Chondrocyte (in vitro differentiated cells): ENCODE results near the gene SGO2. TPM values are rescaled to one million over a fixed set of nuclear protein-coding genes. Genes with fewer than 3 reads are reported as not detected.

ENCODE experiments used
- DNase-seq: peaks from one replicate; pipeline ENCODE4 v3.0.0; 2021; ENCODE audit warnings: mixed read lengths, low spot score
- H3K27ac Mint-ChIP-seq: one replicate; pipeline ENCODE4 v1.8.0; 2021; ENCODE audit warnings: mild to moderate bottlenecking, moderate library complexity, mixed read lengths; ENCODE audit not compliant: unreplicated experiment
- H3K27me3 Mint-ChIP-seq: 2 replicates; pipeline ENCODE4 v1.8.0; 2021; ENCODE audit warnings: low read depth, mixed read lengths
- H3K36me3 Mint-ChIP-seq: 2 replicates; pipeline ENCODE4 v1.8.0; 2021; ENCODE audit warnings: low read depth, mixed read lengths
- H3K4me1 Mint-ChIP-seq: 2 replicates; pipeline ENCODE4 v1.8.0; 2021; ENCODE audit warnings: low read depth, mild to moderate bottlenecking, mixed read lengths
- H3K4me3 Mint-ChIP-seq: one replicate; pipeline ENCODE4 v1.8.0; 2021; ENCODE audit warnings: mild to moderate bottlenecking, moderate library complexity, mixed read lengths; ENCODE audit not compliant: unreplicated experiment
- H3K9me3 Mint-ChIP-seq: 2 replicates; pipeline ENCODE4 v1.8.0; 2021; ENCODE audit warnings: low read depth, mixed read lengths
- total RNA-seq: library from RNA; stranded (reverse); gene quantifications from 3 replicates; pipeline ENCODE4 v1.2.1, GENCODE V29; 2021
- TF ChIP-seq, protein P1 (sequence below): fragments of 200-600 bp; sonication (generic); IDR thresholded peaks from 2 replicates; pipeline ENCODE4 v1.5.0; 2021; ENCODE audit warnings: antibody characterized with exemption, mild to moderate bottlenecking, moderate library complexity

The SGO2 gene
- total RNA-seq, 1 donor from 2014 or later, result 5.7 TPM

DNA sequence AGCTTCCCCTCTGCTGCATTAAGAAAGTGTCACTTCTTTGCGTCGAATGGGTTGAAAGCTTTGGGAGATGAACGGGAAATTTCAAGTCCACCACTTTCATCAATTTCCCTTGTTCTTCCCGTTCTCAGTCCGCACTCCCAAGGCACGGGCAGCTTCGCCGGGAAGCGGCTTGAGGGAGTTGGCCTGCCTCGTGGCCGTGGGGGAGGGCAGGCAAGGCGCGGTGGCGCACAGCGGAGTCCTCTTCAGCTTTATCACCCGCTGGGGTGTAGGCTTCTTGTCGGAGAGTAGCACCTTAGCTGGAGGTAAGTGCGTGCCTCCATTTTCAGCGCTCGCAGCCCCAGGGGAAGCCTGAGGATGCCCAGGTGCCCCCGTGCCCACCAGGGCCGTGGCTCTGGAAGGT lies 36.0 kb upstream of the SGO2 start:
- Mint-ChIP-seq H3K9me3 (peaks cover 6% of the 10 kb centered on the region), H3K4me1 (peaks cover 44% of the 10 kb centered on the region), H3K4me3 (no peak overlapping the region), H3K36me3 (peaks cover 15% of the 10 kb centered on the region), H3K27ac (no peak overlapping the region), H3K27me3 (no peaks in the 10 kb centered on the region)
- TF ChIP-seq, protein P1, sequence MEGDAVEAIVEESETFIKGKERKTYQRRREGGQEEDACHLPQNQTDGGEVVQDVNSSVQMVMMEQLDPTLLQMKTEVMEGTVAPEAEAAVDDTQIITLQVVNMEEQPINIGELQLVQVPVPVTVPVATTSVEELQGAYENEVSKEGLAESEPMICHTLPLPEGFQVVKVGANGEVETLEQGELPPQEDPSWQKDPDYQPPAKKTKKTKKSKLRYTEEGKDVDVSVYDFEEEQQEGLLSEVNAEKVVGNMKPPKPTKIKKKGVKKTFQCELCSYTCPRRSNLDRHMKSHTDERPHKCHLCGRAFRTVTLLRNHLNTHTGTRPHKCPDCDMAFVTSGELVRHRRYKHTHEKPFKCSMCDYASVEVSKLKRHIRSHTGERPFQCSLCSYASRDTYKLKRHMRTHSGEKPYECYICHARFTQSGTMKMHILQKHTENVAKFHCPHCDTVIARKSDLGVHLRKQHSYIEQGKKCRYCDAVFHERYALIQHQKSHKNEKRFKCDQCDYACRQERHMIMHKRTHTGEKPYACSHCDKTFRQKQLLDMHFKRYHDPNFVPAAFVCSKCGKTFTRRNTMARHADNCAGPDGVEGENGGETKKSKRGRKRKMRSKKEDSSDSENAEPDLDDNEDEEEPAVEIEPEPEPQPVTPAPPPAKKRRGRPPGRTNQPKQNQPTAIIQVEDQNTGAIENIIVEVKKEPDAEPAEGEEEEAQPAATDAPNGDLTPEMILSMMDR, result no peak
- no peak for DNase-seq

DNA sequence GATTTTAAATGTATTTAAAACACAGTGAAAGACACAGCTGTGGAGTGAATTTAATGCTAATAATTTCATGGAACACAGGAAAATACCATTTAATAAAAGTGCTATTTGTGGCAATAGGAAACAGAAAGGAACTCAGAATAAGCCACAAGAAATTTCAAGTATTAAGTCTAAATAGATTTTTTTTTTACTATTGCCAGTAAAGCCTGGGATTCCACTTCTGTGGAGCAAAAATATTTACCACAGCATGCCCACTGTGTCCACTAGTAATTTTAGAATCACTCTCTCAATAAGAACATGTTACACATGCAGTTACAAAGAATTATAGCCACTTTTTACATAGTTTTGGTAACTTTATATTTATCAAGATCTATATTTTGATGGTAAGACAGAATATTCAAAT lies 33.4 kb upstream of the SGO2 start:
- Mint-ChIP-seq H3K4me3 (no peak overlapping the region), H3K27me3 (no peaks in the 10 kb centered on the region), H3K4me1 (peaks cover 25% of the 10 kb centered on the region), H3K36me3 (peaks cover 20% of the 10 kb centered on the region), H3K27ac (peak overlapping the region; percentile 54), H3K9me3 (peaks cover 6% of the 10 kb centered on the region)
- DNase-seq, result no peak
- TF ChIP-seq, protein P1, result no peak

DNA sequence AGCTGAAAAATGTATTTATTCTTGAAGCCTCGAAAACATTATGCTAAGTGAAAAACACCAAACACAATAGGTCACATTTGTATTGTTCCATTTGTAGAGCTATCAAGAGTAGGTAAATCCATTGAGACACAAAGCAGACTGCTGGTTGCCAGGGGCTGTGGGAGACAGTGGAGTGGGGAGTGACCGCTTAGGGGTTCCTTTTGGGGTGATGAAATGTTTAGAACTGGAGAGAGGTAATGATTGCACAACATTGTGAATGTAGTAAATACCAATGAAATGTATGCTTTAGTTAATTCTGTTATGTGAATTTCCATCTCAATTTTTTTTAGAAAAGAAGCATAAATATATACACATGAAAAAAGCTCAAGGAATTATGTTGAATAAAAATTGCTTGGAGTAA lies 32.0 kb upstream of the SGO2 start:
- Mint-ChIP-seq H3K9me3 (peaks cover 6% of the 10 kb centered on the region), H3K27me3 (no peaks in the 10 kb centered on the region), H3K36me3 (peaks cover 21% of the 10 kb centered on the region), H3K27ac (no peak overlapping the region), H3K4me3 (no peak overlapping the region), H3K4me1 (peaks cover 19% of the 10 kb centered on the region)
- TF ChIP-seq, protein P1, result no peak
- no peak for DNase-seq

DNA sequence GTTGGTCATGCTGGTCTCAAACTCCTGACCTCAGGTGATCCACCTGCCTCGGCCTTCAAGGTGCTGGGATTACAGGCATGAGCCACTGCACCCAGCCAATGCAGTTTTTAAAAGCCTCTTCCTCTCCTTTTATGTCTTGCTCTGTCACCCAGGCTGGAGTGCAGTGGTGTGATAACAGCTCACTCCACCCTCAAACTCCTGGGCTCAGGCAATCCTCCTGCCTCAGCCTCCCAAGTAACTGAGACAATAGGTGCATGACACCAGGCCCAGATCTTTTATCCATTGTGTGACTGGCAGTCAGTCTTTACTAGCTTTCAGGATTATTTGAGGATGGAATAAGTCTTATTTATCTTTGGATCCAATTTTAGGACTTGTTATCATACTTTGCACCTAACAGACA lies 29.3 kb upstream of the SGO2 start:
- Mint-ChIP-seq H3K27me3 (no peaks in the 10 kb centered on the region), H3K4me3 (no peak overlapping the region), H3K4me1 (peaks cover 19% of the 10 kb centered on the region), H3K9me3 (no peaks in the 10 kb centered on the region), H3K27ac (no peak overlapping the region), H3K36me3 (peaks cover 12% of the 10 kb centered on the region)
- no peak for DNase-seq
- TF ChIP-seq, protein P1, result no peak

DNA sequence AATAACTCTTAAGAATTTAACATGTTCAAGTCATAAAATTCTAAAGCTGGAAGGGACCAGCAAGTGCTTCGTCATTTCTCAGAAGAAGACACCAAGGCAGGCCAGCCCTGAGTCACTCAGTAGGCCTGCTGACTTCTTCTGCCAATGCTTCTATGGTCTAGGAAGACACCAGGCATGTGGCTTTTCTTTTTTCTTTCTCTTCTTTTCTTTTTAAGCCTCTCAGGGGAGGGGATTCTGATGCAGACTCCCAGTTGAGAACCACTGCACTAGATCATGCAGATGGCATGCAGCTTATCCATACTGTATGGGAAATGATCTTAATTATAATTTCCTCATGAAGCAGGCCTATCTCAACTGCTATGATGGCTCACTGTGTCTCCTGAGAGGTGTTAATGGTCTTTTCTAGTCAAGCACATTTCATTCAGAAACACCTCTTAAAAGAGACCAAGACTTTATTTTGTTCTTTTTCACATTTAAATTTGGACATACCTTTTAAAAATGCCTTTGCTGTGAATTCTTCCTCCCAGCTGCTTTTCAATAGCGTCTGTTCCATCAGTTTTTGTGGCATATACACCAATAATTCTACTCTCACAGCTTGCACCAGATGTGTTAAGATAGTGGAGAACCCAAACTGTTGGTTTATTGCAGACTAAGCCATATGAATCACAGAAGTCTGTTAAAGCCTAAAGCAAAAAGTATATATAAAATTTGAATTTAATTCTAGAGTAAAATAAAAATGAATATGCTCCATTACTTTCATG lies 27.4 kb upstream of the SGO2 start:
- peaks cover under 1% of the 10 kb centered on the region for H3K4me1 Mint-ChIP-seq
- H3K27me3 Mint-ChIP-seq, result no peaks in the 10 kb centered on the region
- no peaks in the 10 kb centered on the region for H3K9me3 Mint-ChIP-seq
- no peak overlapping the region for H3K4me3 Mint-ChIP-seq
- DNase-seq, result no peak
- TF ChIP-seq, protein P1, result no peak
- no peak overlapping the region for H3K27ac Mint-ChIP-seq
- peaks cover 12% of the 10 kb centered on the region for H3K36me3 Mint-ChIP-seq
